HepG2 (cell line): ENCODE measurements around the gene KCNIP4. TPM values are rescaled to one million over a fixed set of nuclear protein-coding genes. Genes with fewer than 3 reads are reported as not detected.

Experiments used
- ATAC-seq: fragments of 200-7000 bp; cut with Tn5 transposase; 3 replicates; pipeline ENCODE4 v1.9.1; 2020; ENCODE audit warnings: mild to moderate bottlenecking, moderate library complexity
- BruUV-seq: library from RNA; stranded (reverse); fragments of 400-500 nt; replicated peaks from 2 replicates; lab custom pipeline; 2021; lab: Mats Ljungman, UMichigan
- CTCF ChIA-PET: fragments of 300-600 bp; formaldehyde crosslinking; extraction: SDS; loops from one replicate; lab custom pipeline; 2021; ENCODE audit warnings: low total read pairs, inconsistent platforms, low intra/inter-chr PET ratio; lab: Yijun Ruan, JAX
- POLR2A ChIA-PET: fragments of 350-600 bp; sonication (Branson Sonifier 250); formaldehyde crosslinking; loops from one replicate; lab custom pipeline; 2020; ENCODE audit warnings: antibody characterized with exemption, inconsistent platforms; lab: Yijun Ruan, JAX
- DNase-seq: peaks from one replicate; pipeline ENCODE4 v3.0.0-alpha.2; 2015; ENCODE audit warnings: low spot score
- FAIRE-seq: peaks from 3 replicates; lab custom pipeline; 2011; peaks lifted over from hg19 to GRCh38; lab: Jason Lieb, UNC
- H2AFZ ChIP-seq: one replicate; pipeline ENCODE4 v1.6.1; 2011; ENCODE audit warnings: low read length, inconsistent platforms
- H3K27ac ChIP-seq: fragments of 300-600 bp; 3 replicates; pipeline ENCODE4 v1.8.0; 2011; ENCODE audit warnings: mixed run types, mild to moderate bottlenecking, mixed read lengths, low read length, inconsistent platforms; ENCODE audit not compliant: insufficient read depth; ENCODE audit errors: extremely low read length
- H3K27me3 ChIP-seq, 2 experiments: fragments of 200-600 bp in 1 of 2; 2 replicates in 1 of 2; 3 replicates in 1 of 2; pipeline versions ENCODE4 v1.6.0 to v1.8.0; 2011; ENCODE audit warnings: low read length in 2 of 2, mild to moderate bottlenecking in 2 of 2, moderate library complexity in 2 of 2, inconsistent platforms in 1 of 2; ENCODE audit not compliant: insufficient read depth in 2 of 2, control insufficient read depth in 1 of 2
- H3K36me3 ChIP-seq, 2 experiments: fragments of 200-600 bp in 1 of 2; replicated peaks in 1 of 2; 2 replicates in 1 of 2; 3 replicates in 1 of 2; pipeline versions ENCODE4 v1.5.1 to v1.8.0; 2011; ENCODE audit warnings: low read length in 2 of 2, inconsistent platforms in 1 of 2; ENCODE audit not compliant: insufficient read depth in 2 of 2, control insufficient read depth in 1 of 2
- H3K4me1 ChIP-seq: 2 replicates; pipeline ENCODE4 v1.5.1; 2012; ENCODE audit warnings: low read length, inconsistent platforms; ENCODE audit not compliant: insufficient read depth
- H3K4me2 ChIP-seq: 2 replicates; pipeline ENCODE4 v1.6.0; 2011; ENCODE audit warnings: low read depth, low read length, inconsistent platforms
- H3K4me3 ChIP-seq, 3 experiments: fragments of 200-600 bp in 1 of 3; sonication (generic), shearing (Covaris generic) in 1 of 3; replicated peaks in 1 of 3; 2 replicates each; pipeline ENCODE4 v1.5.1; 2011 to 2016; ENCODE audit warnings: low read length in 3 of 3, inconsistent platforms in 2 of 3, low read depth in 2 of 3, mild to moderate bottlenecking in 2 of 3, control low read depth in 1 of 3, mixed read lengths in 1 of 3; ENCODE audit not compliant: insufficient read depth in 1 of 3
- H3K79me2 ChIP-seq: one replicate; pipeline ENCODE4 v1.6.1; 2011; ENCODE audit warnings: low read length, inconsistent platforms; ENCODE audit not compliant: insufficient read depth
- H3K9ac ChIP-seq: 2 replicates; pipeline ENCODE4 v1.6.0; 2011; ENCODE audit warnings: mild to moderate bottlenecking, low read depth, low read length, inconsistent platforms; ENCODE audit not compliant: insufficient read depth
- H3K9me3 ChIP-seq: 2 replicates; pipeline ENCODE4 v1.5.1; 2012; ENCODE audit warnings: mild to moderate bottlenecking, low read length
- H4K20me1 ChIP-seq: 2 replicates; pipeline ENCODE4 v1.6.0; 2011; ENCODE audit warnings: inconsistent platforms, mild to moderate bottlenecking, low read length, moderate library complexity; ENCODE audit not compliant: insufficient read depth
- PRDM10 ChIP-seq: sonication (generic); formaldehyde crosslinking; IDR thresholded peaks from 2 replicates; pipeline ENCODE4 v1.4.0; 2020; ENCODE audit warnings: low read depth, missing genetic modification reagents
- TFE3 ChIP-seq: IDR thresholded peaks from 2 replicates; pipeline ENCODE4 v1.6.1; 2016
- THRA ChIP-seq: sonication (generic); formaldehyde crosslinking; IDR thresholded peaks from 2 replicates; pipeline ENCODE4 v1.4.0; 2020; ENCODE audit warnings: missing genetic modification reagents, borderline replicate concordance
- ZNF121 ChIP-seq: sonication (generic); formaldehyde crosslinking; IDR thresholded peaks from 2 replicates; pipeline ENCODE4 v1.5.0; 2020; ENCODE audit warnings: mild to moderate bottlenecking, missing genetic modification reagents
- ZNF572 ChIP-seq: sonication (generic); formaldehyde crosslinking; IDR thresholded peaks from 2 replicates; pipeline ENCODE4 v1.5.1; 2020; ENCODE audit warnings: mild to moderate bottlenecking, missing genetic modification reagents
- ZNF629 ChIP-seq: sonication (generic); formaldehyde crosslinking; conservative IDR thresholded peaks from 2 replicates; pipeline ENCODE4 v1.5.0; 2020; ENCODE audit warnings: missing genetic modification reagents
- ZNF670 ChIP-seq: sonication (generic); formaldehyde crosslinking; IDR thresholded peaks from 2 replicates; pipeline ENCODE4 v1.8.0; 2022; ENCODE audit warnings: mild to moderate bottlenecking, missing genetic modification reagents, borderline replicate concordance
- ZNF841 ChIP-seq: sonication (generic); formaldehyde crosslinking; IDR thresholded peaks from 2 replicates; pipeline ENCODE4 v1.8.1; 2023; ENCODE audit warnings: missing genetic modification reagents, borderline replicate concordance
- ZSCAN29 ChIP-seq: sonication (generic); formaldehyde crosslinking; conservative IDR thresholded peaks from 2 replicates; pipeline ENCODE4 v1.4.0; 2020; ENCODE audit warnings: mild to moderate bottlenecking, missing genetic modification reagents
- WGBS: methylation state at CpG from one replicate; pipeline ENCODE4 v1.1.6; 2017; ENCODE audit warnings: low lambda C conversion rate; 5-methylcytosine and 5-hydroxymethylcytosine counted together
- in situ Hi-C: cut with HindIII; loops from 2 replicates; pipeline ENCODE4 v1.10.0; 2017; ENCODE audit warnings: low pct_unique_long_range_greater_than_20kb; ENCODE audit not compliant: extremely low pct_ligation_motif_present
- intact Hi-C: fragments of 100-400 bp; cut with micrococcal nuclease; formaldehyde crosslinking; loops from one replicate; pipeline ENCODE4 v1.10.0; 2022; ENCODE audit not compliant: unreplicated experiment
- polyA plus RNA-seq, 8 experiments: library from polyadenylated mRNA; depleted of rRNA in 3 of 8; stranded (reverse) in 7 of 8; unstranded in 1 of 8; fragments of >200 nt; fragmentation: Illumina TruSeq in 4 of 8; extraction: Trizol in 4 of 8; gene quantifications; 2 replicates each; pipeline versions ENCODE4 v1.2.1 to v1.2.3, GENCODE V29; 2011 to 2016; ENCODE audit warnings: low read depth in 4 of 8, missing spikeins in 1 of 8, mixed read lengths in 1 of 8; ENCODE audit not compliant: insufficient read depth in 1 of 8
- total RNA-seq, 5 experiments: library from RNA; depleted of rRNA; stranded (reverse); fragments of >200 nt; fragmentation: Illumina TruSeq; extraction: Trizol; gene quantifications; 2 replicates each; pipeline ENCODE4 v1.2.3, GENCODE V29; 2016; ENCODE audit warnings: low read depth in 1 of 5
- TF ChIP-seq, protein P1 (sequence below): sonication (generic); formaldehyde crosslinking; IDR thresholded peaks from 2 replicates; pipeline ENCODE4 v1.4.0; 2020; ENCODE audit warnings: mild to moderate bottlenecking, missing genetic modification reagents

Gene KCNIP4
- total and polyA plus RNA-seq, 2 of the 13 experiments (the other 11 are each of a cell fraction or from before 2014, with no cell fraction given): 0.09 TPM; not detected in 1

DNA sequence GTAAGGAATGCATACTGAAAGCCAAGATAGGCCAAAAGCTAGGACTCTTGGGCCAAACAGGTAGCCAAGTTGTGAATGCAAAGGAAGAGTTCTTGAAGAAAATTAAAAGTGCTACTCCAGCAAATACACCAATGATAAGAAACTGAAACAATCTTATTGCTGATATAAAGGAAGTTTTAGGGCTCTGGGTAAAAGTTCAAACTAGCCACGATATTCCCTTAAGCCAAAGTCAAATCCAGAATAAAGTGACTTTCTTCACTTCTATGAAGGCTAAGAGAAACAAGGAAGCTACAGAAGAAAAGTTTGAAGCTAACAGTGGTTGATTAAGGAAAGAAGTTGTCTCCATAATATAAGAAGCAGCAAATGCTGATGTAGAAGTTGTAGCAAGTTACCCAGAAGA is 850.7 kb downstream of the KCNIP4 start:
- FAIRE-seq (no peak), ATAC-seq (no peak), DNase-seq (no peak)
- no peaks in the 10 kb centered on the region for H3K36me3 ChIP-seq
- no peak for TF ChIP-seq ZSCAN29 (CRISPR knock-in tag)
- H3K9ac ChIP-seq: no peak overlapping the region
- 3% methylated on average over 1 of the region's 1 CpG for WGBS
- in situ Hi-C loops (no loop called here), intact Hi-C loops (no loop called here)
- peaks cover 29% of the 10 kb centered on the region for H3K9me3 ChIP-seq
- no peaks in the 10 kb centered on the region for H4K20me1 ChIP-seq
- no peaks in the 10 kb centered on the region for H3K79me2 ChIP-seq
- no peak overlapping the region for H2AFZ ChIP-seq
- H3K27ac ChIP-seq: no peak overlapping the region
- no peak overlapping the region for H3K4me3 ChIP-seq
- ChIA-PET POLR2A (no interaction called here), CTCF (no interaction called here)
- no peak overlapping the region for H3K4me2 ChIP-seq
- BruUV-seq: no TSS peak
- H3K27me3 ChIP-seq: no peaks in the 10 kb centered on the region
- H3K4me1 ChIP-seq: no peaks in the 10 kb centered on the region

DNA sequence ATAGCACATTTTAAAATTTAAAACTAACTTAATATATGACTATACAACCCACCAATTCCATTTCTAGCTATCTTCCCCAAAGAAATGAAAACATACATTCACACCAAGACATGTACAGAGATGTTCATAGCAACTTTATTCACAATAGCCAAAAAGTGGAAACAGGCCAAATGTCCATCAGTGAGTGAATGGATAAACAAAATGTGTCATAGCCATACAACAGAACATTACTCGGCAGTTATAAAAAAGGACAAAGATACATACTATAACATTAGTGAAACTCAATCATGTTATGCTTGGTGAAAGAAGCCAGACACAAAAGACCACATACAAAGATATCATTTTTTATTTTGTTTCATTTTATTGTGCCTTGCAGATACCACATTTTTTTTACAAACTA is 851.5 kb downstream of the KCNIP4 start:
- DNase-seq: no peak
- H3K9ac ChIP-seq: no peak overlapping the region
- no peaks in the 10 kb centered on the region for H3K36me3 ChIP-seq
- H2AFZ ChIP-seq: no peak overlapping the region
- no peaks in the 10 kb centered on the region for H4K20me1 ChIP-seq
- WGBS: 3% methylated on average over 1 of the region's 1 CpG
- no peak overlapping the region for H3K4me3 ChIP-seq
- H3K9me3 ChIP-seq: peaks cover 34% of the 10 kb centered on the region
- in situ Hi-C loops: no loop called here
- POLR2A ChIA-PET: no interaction called here
- no TSS peak for BruUV-seq
- no peak for ATAC-seq
- no peak for FAIRE-seq
- H3K27ac ChIP-seq: no peak overlapping the region
- no peaks in the 10 kb centered on the region for H3K4me1 ChIP-seq
- H3K79me2 ChIP-seq: no peaks in the 10 kb centered on the region
- intact Hi-C loops: no loop called here
- H3K27me3 ChIP-seq: no peaks in the 10 kb centered on the region
- CTCF ChIA-PET: no interaction called here
- no peak overlapping the region for H3K4me2 ChIP-seq
- TF ChIP-seq, protein P1, sequence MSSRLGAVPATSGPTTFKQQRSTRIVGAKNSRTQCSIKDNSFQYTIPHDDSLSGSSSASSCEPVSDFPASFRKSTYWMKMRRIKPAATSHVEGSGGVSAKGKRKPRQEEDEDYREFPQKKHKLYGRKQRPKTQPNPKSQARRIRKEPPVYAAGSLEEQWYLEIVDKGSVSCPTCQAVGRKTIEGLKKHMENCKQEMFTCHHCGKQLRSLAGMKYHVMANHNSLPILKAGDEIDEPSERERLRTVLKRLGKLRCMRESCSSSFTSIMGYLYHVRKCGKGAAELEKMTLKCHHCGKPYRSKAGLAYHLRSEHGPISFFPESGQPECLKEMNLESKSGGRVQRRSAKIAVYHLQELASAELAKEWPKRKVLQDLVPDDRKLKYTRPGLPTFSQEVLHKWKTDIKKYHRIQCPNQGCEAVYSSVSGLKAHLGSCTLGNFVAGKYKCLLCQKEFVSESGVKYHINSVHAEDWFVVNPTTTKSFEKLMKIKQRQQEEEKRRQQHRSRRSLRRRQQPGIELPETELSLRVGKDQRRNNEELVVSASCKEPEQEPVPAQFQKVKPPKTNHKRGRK: no peak
- TF ChIP-seq ZNF841: no peak
- TF ChIP-seq ZNF121 (CRISPR knock-in tag): no peak
- TF ChIP-seq TFE3 (CRISPR knock-in tag): no peak
- TF ChIP-seq PRDM10 (CRISPR knock-in tag): no peak
- TF ChIP-seq THRA (CRISPR knock-in tag): no peak
- TF ChIP-seq ZNF572 (CRISPR knock-in tag): no peak
- TF ChIP-seq ZNF670 (CRISPR knock-in tag): no peak
- no peak for TF ChIP-seq ZNF629 (CRISPR knock-in tag)
